OCI-LY7 (cell line): Measurements from ENCODE around the gene P2RY8. TPM values are rescaled to one million over a fixed set of nuclear protein-coding genes. Genes with fewer than 3 reads are reported as not detected.

Experiments
- BruUV-seq: library from RNA; stranded (reverse); fragments of 400-500 nt; replicated peaks from 2 replicates; lab custom pipeline; 2021; lab: Mats Ljungman, UMichigan
- CTCF ChIA-PET: fragments of 300-600 bp; sonication (Branson Sonifier 250); formaldehyde crosslinking; loops from one replicate; lab custom pipeline; 2022; ENCODE audit warnings: antibody characterized with exemption; ENCODE audit not compliant: unreplicated experiment; lab: Charles Lee
- POLR2A ChIA-PET: fragments of 300-600 bp; sonication (Branson Sonifier 250); formaldehyde crosslinking; loops from one replicate; lab custom pipeline; 2022; ENCODE audit warnings: antibody characterized with exemption; lab: Charles Lee
- DNase-seq: peaks from one replicate; pipeline ENCODE4 v3.0.0-alpha.2; 2015; ENCODE audit warnings: low spot score
- H2AFZ ChIP-seq: fragments of 200-600 bp; sonication (generic), shearing (Covaris generic); 2 replicates; pipeline ENCODE4 v1.6.1; 2014; ENCODE audit warnings: mild to moderate bottlenecking, antibody characterized with exemption, low read length, moderate library complexity
- H3K27ac ChIP-seq: fragments of 200-600 bp; sonication (generic); 2 replicates; pipeline ENCODE4 v1.5.1; 2014; ENCODE audit warnings: mixed run types, low read depth, mild to moderate bottlenecking, moderate library complexity, low read length, inconsistent platforms; ENCODE audit not compliant: poor library complexity, severe bottlenecking
- H3K36me3 ChIP-seq: fragments of 200-600 bp; sonication (generic); 2 replicates; pipeline ENCODE4 v1.6.1; 2014; ENCODE audit warnings: mild to moderate bottlenecking, antibody characterized with exemption, low read length, moderate library complexity, mixed read lengths; ENCODE audit not compliant: insufficient read depth
- H3K4me1 ChIP-seq: fragments of 200-600 bp; sonication (generic); 2 replicates; pipeline ENCODE4 v1.5.1; 2014; ENCODE audit warnings: mild to moderate bottlenecking, low read length; ENCODE audit not compliant: insufficient read depth, poor library complexity, severe bottlenecking
- H3K4me2 ChIP-seq: fragments of 200-600 bp; sonication (generic); 2 replicates; pipeline ENCODE4 v1.6.1; 2014; ENCODE audit warnings: mild to moderate bottlenecking, low read length
- H3K4me3 ChIP-seq: fragments of 200-600 bp; sonication (generic); 2 replicates; pipeline ENCODE4 v1.5.1; 2014; ENCODE audit warnings: mild to moderate bottlenecking, low read depth, low read length; ENCODE audit not compliant: poor library complexity, severe bottlenecking
- H3K79me2 ChIP-seq: fragments of 200-600 bp; sonication (generic); 2 replicates; pipeline ENCODE4 v1.6.1; 2016; ENCODE audit warnings: low read depth, mild to moderate bottlenecking, low read length, moderate library complexity, mixed read lengths; ENCODE audit not compliant: insufficient read depth
- H3K9me2 ChIP-seq: fragments of 200-600 bp; sonication (generic); 2 replicates; pipeline ENCODE4 v1.6.1; 2016; ENCODE audit warnings: mild to moderate bottlenecking, low read length, mixed read lengths; ENCODE audit not compliant: insufficient read depth
- H3K9me3 ChIP-seq: fragments of 200-600 bp; sonication (generic); 2 replicates; pipeline ENCODE4 v1.6.1; 2014; ENCODE audit warnings: mild to moderate bottlenecking, mixed run types, low read length, mixed read lengths
- H4K20me1 ChIP-seq: fragments of 200-600 bp; sonication (generic); 2 replicates; pipeline ENCODE4 v1.6.1; 2014; ENCODE audit warnings: mild to moderate bottlenecking, antibody characterized with exemption, low read length, moderate library complexity, mixed read lengths; ENCODE audit not compliant: insufficient read depth
- CTCF ChIP-seq: fragments of 200-600 bp; sonication (generic); conservative IDR thresholded peaks from 2 replicates; pipeline ENCODE4 v1.5.1; 2014; ENCODE audit warnings: mild to moderate bottlenecking, antibody characterized with exemption, low read length, moderate library complexity, mixed read lengths
- EZH2phosphoT487 ChIP-seq: fragments of 200-600 bp; sonication (generic); IDR thresholded peaks from 2 replicates; pipeline ENCODE4 v1.6.1; 2018; ENCODE audit warnings: low read depth, borderline replicate concordance, mild to moderate bottlenecking, mixed run types, antibody characterized with exemption, low read length, moderate library complexity, mixed read lengths
- intact Hi-C: fragments of 100-400 bp; cut with micrococcal nuclease; formaldehyde crosslinking; loops from one replicate; pipeline ENCODE4 v1.10.0; 2022; ENCODE audit not compliant: unreplicated experiment
- total RNA-seq, 2 experiments: library from RNA; depleted of rRNA in 1 of 2; stranded (reverse); fragments of >200 nt in 1 of 2; shearing (Covaris generic) in 1 of 2; gene quantifications; 2 replicates each; pipeline ENCODE4 v1.2.3, GENCODE V29; 2014 to 2022

Gene P2RY8
- total RNA-seq, 2 experiments from 2014 or later = 110 to 149 TPM

DNA sequence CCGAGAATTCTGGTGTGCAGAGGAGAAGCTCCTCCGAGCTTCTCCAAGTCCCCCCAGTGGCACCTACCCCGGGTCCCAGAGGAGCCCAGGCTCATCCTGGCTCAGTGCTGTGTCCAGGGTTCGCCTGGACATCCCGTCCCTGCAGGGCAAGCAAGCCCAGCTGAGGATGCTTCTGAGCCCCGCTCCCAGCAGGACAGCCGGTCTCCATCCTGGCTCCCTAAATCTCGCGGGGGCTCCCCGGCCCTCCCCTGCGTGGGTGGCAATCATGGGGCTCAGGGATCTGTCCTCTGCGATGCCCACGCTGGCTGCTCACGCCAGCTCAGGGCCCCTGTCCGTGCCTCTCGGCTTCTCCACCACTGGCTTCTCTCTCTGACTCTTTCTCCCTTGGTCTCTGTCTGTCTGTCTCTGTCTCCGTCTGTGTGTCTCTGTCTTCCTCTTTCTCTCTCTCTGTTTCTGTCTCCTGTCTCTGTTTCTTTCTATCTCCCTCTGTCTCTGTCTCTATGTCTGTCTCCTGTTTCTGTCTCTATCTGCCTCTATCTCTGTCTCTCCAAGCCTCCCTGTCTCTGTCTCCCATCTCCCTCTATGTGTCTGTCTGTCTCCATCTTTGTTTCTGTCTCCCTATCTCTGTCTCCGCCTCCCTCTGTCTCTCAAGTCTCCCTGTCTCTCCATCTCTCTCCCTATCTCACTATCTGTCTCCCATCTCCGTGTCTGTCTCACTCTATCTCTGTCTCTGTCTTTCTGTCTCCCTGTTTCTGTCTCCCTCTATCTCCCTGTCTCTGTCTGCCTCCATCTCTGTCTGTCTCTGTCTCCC lies 117.2 kb downstream of the P2RY8 start:
- Histone ChIP-seq H3K4me2 (no peak overlapping the region), H3K36me3 (peaks cover 92% of the 10 kb centered on the region), H3K4me3 (no peak overlapping the region), H3K4me1 (no peaks in the 10 kb centered on the region), H3K79me2 (no peaks in the 10 kb centered on the region), H3K9me3 (peaks cover 16% of the 10 kb centered on the region), H4K20me1 (no peaks in the 10 kb centered on the region), H2AFZ (no peak overlapping the region), H3K27ac (no peak overlapping the region), H3K9me2 (no peaks in the 10 kb centered on the region)
- ChIA-PET CTCF (no interaction called here), POLR2A (no interaction called here)
- DNase-seq = no peak
- intact Hi-C loops = no loop called here
- no peak for TF ChIP-seq EZH2phosphoT487
- no peak for TF ChIP-seq CTCF
- BruUV-seq = no TSS peak

- H3K9me3 ChIP-seq = peaks cover 16% of the 10 kb centered on the region
- intact Hi-C loops = no loop called here
- CTCF ChIA-PET = no interaction called here
These were observed 118.0 kb downstream of the P2RY8 start for GRCh38 chrX:1418901-1419544.

More at GRCh38 chrX:1418901-1419544, 118.0 kb downstream of the P2RY8 start:
- POLR2A ChIA-PET = no interaction called here
- DNase-seq = no peak
- no peak overlapping the region for H3K4me3 ChIP-seq
- no peaks in the 10 kb centered on the region for H4K20me1 ChIP-seq
- peaks cover 92% of the 10 kb centered on the region for H3K36me3 ChIP-seq
- H2AFZ ChIP-seq = no peak overlapping the region
- H3K27ac ChIP-seq = no peak overlapping the region
- TF ChIP-seq EZH2phosphoT487 (no peak), CTCF (no peak)
- no TSS peak for BruUV-seq
- H3K79me2 ChIP-seq = no peaks in the 10 kb centered on the region
- no peak overlapping the region for H3K4me2 ChIP-seq
- H3K4me1 ChIP-seq = no peaks in the 10 kb centered on the region
- no peaks in the 10 kb centered on the region for H3K9me2 ChIP-seq
